Endothelial cell of umbilical vein (primary cell): ENCODE results near the gene ZNF470. TPM values are rescaled to one million over a fixed set of nuclear protein-coding genes. Genes with fewer than 3 reads are reported as not detected.
A peak's percentile ranks its signal among the peaks of the same experiment; 100 is the strongest.

Source experiments
- BruUV-seq: library from RNA; stranded (reverse); fragments of 400-500 nt; replicated peaks from 2 replicates; lab custom pipeline; 2021; lab: Mats Ljungman, UMichigan
- CTCF ChIA-PET: fragments of 300-600, 350-600 bp; sonication (Branson Sonifier 250); formaldehyde crosslinking; loops from one replicate; lab custom pipeline; 2021; ENCODE audit warnings: antibody characterized with exemption, inconsistent platforms; lab: Charles Lee
- POLR2A ChIA-PET: fragments of 300-600, 350-600 bp; sonication (Branson Sonifier 250); formaldehyde crosslinking; loops from one replicate; lab custom pipeline; 2021; ENCODE audit warnings: antibody characterized with exemption, inconsistent platforms; lab: Charles Lee
- DNase-seq: peaks from one replicate; pipeline ENCODE4 v3.0.0-alpha.2; 2011; ENCODE audit warnings: low read depth, low spot score
- FAIRE-seq: peaks from 2 replicates; lab custom pipeline; 2011; peaks lifted over from hg19 to GRCh38; lab: Jason Lieb, UNC
- H2AFZ ChIP-seq: 2 replicates; pipeline ENCODE4 v1.6.0; 2012; ENCODE audit warnings: low read depth, low read length, control low read depth, inconsistent platforms
- H3K27ac ChIP-seq: 2 replicates; pipeline ENCODE4 v1.5.1; 2011; ENCODE audit warnings: low read depth, mild to moderate bottlenecking, control low read depth, low read length, moderate library complexity; ENCODE audit not compliant: insufficient read depth
- H3K27me3 ChIP-seq, 2 experiments: 2 replicates each; pipeline versions ENCODE4 v1.6.0 to v1.6.1; 2011; ENCODE audit warnings: low read length in 2 of 2, mixed read lengths in 1 of 2; ENCODE audit not compliant: control insufficient read depth in 2 of 2, insufficient read depth in 2 of 2
- H3K36me3 ChIP-seq, 2 experiments: 2 replicates in 1 of 2; 3 replicates in 1 of 2; pipeline ENCODE4 v1.5.1; 2011; ENCODE audit warnings: low read length in 2 of 2, mild to moderate bottlenecking in 1 of 2, moderate library complexity in 1 of 2; ENCODE audit not compliant: control insufficient read depth in 2 of 2, insufficient read depth in 2 of 2; ENCODE audit errors: extremely low read depth in 1 of 2
- H3K4me1 ChIP-seq: 3 replicates; pipeline ENCODE4 v1.5.1; 2011; ENCODE audit warnings: mild to moderate bottlenecking, low read length; ENCODE audit not compliant: control insufficient read depth, insufficient read depth; ENCODE audit errors: extremely low read depth
- H3K4me2 ChIP-seq: 2 replicates; pipeline ENCODE4 v1.6.1; 2011; ENCODE audit warnings: low read length, control low read depth, mixed read lengths; ENCODE audit not compliant: insufficient read depth
- H3K4me3 ChIP-seq, 3 experiments: fragments of 200-600 bp in 1 of 3; sonication (generic), shearing (Covaris generic) in 1 of 3; replicated peaks in 1 of 3; 2 replicates each; pipeline ENCODE4 v1.5.1; 2011 to 2016; ENCODE audit warnings: control low read depth in 3 of 3, low read length in 3 of 3, mild to moderate bottlenecking in 2 of 3, inconsistent platforms in 1 of 3, low read depth in 1 of 3, moderate library complexity in 1 of 3; ENCODE audit not compliant: insufficient read depth in 1 of 3
- H3K79me2 ChIP-seq: 2 replicates; pipeline ENCODE4 v1.6.0; 2012; ENCODE audit warnings: low read length, inconsistent platforms; ENCODE audit not compliant: control insufficient read depth, insufficient read depth
- H3K9ac ChIP-seq: replicated peaks from 2 replicates; pipeline ENCODE3; 2011; ENCODE audit warnings: low read length, control low read depth; ENCODE audit not compliant: insufficient read depth; ENCODE audit errors: extremely low read depth
- H3K9me1 ChIP-seq: replicated peaks from 3 replicates; pipeline ENCODE4 v1.6.0; 2011; ENCODE audit warnings: mild to moderate bottlenecking, low read length; ENCODE audit not compliant: control insufficient read depth, insufficient read depth; ENCODE audit errors: extremely low read depth
- H3K9me3 ChIP-seq: replicated peaks from 2 replicates; pipeline ENCODE4 v1.5.1; 2012; ENCODE audit warnings: low read length, inconsistent platforms; ENCODE audit not compliant: control insufficient read depth, insufficient read depth
- H4K20me1 ChIP-seq: replicated peaks from 2 replicates; pipeline ENCODE3; 2011; ENCODE audit warnings: mild to moderate bottlenecking, low read length; ENCODE audit not compliant: control insufficient read depth, insufficient read depth; ENCODE audit errors: extremely low read depth
- CTCF ChIP-seq, 2 donors: IDR thresholded peaks; 1 replicate in 1 of 2; 2 replicates in 1 of 2; pipeline ENCODE4 v1.5.1; 2011; ENCODE audit warnings: low read length in 2 of 2, mild to moderate bottlenecking in 2 of 2, moderate library complexity in 2 of 2, control low read depth in 1 of 2, inconsistent platforms in 1 of 2, low read depth in 1 of 2; ENCODE audit not compliant: insufficient read depth in 1 of 2; ENCODE audit errors: extremely low read depth in 1 of 2
- EZH2 ChIP-seq: IDR thresholded peaks from 2 replicates; pipeline ENCODE4 v1.6.1; 2012; ENCODE audit warnings: borderline replicate concordance, low read depth, mild to moderate bottlenecking, moderate library complexity, low read length, inconsistent platforms; ENCODE audit not compliant: severe bottlenecking
- FOS ChIP-seq: IDR thresholded peaks from 2 replicates; pipeline ENCODE4 v1.6.1; 2011; ENCODE audit warnings: mild to moderate bottlenecking, low read length, moderate library complexity, borderline replicate concordance; ENCODE audit not compliant: insufficient read depth
- GATA2 ChIP-seq: IDR thresholded peaks from 2 replicates; pipeline ENCODE4 v1.7.0; 2011; ENCODE audit warnings: low read depth, mild to moderate bottlenecking, moderate library complexity, mixed read lengths, low read length; ENCODE audit not compliant: insufficient read length, insufficient read depth
- JUN ChIP-seq: IDR thresholded peaks from 2 replicates; pipeline ENCODE4 v1.6.1; 2011; ENCODE audit warnings: borderline replicate concordance, low read depth; ENCODE audit not compliant: insufficient read length, insufficient read depth
- MYC ChIP-seq: IDR thresholded peaks from one replicate; pipeline ENCODE4 v1.6.1; 2011; ENCODE audit warnings: mild to moderate bottlenecking, low read depth, low read length
- POLR2A ChIP-seq: IDR thresholded peaks from 2 replicates; pipeline ENCODE4 v1.6.1; 2012; ENCODE audit warnings: low read depth, mild to moderate bottlenecking, control low read depth, low read length
- POLR2AphosphoS5 ChIP-seq: IDR thresholded peaks from 2 replicates; pipeline ENCODE4 v1.6.1; 2012; ENCODE audit warnings: low read depth, mild to moderate bottlenecking, control low read depth, low read length, moderate library complexity; ENCODE audit not compliant: insufficient read depth
- dilution Hi-C: fragments of 300-500 bp; cut with MboI; formaldehyde crosslinking; loops from one replicate; pipeline ENCODE4 v1.15.0; 2019; ENCODE audit warnings: low sequenced_read_pairs; ENCODE audit not compliant: extremely low pct_ligation_motif_present
- intact Hi-C: fragments of 100-400 bp; cut with micrococcal nuclease; formaldehyde crosslinking; loops from one replicate; pipeline ENCODE4 v1.10.0; 2022
- polyA plus RNA-seq, 4 experiments: library from polyadenylated mRNA; depleted of rRNA in 3 of 4; stranded (reverse) in 3 of 4; unstranded in 1 of 4; fragments of >200 nt; gene quantifications; 2 replicates each; pipeline versions ENCODE4 v1.2.1 to v1.2.3, GENCODE V29; 2011 to 2012; ENCODE audit warnings: missing spikeins in 1 of 4
- total RNA-seq: library from RNA; stranded (reverse); gene quantifications from 2 replicates; pipeline ENCODE4 v1.2.3, GENCODE V29; 2021

ZNF470 gene
- total and polyA plus RNA-seq, 2 donors (not counting 3 experiments of a cell fraction or from before 2014, with no cell fraction given): 1.0 to 3.9 TPM

GRCh38 chr19:56595548-56595899 is 28.3 kb downstream of the ZNF470 start:
- peak overlapping the region; percentile 32 for H3K9ac ChIP-seq
- H3K4me2 ChIP-seq: peak overlapping the region; percentile 48
- H3K9me3 ChIP-seq: no peaks in the 10 kb centered on the region
- DNase-seq (no peak), FAIRE-seq (no peak)
- ChIA-PET CTCF (interaction anchor here (0.6 to 1.1 kb wide), 3 partner anchors 25 to 211 kb away, joined by 3 read pairs; partner anchors contain the start of gene ZNF583), POLR2A (no interaction called here)
- BruUV-seq: no TSS peak
- H3K4me3 ChIP-seq: peak overlapping the region; percentile 28 to 94 (median 67)
- H4K20me1 ChIP-seq: no peaks in the 10 kb centered on the region
- H3K27ac ChIP-seq: no peak overlapping the region
- TF ChIP-seq CTCF (IDR thresholded peaks at IDR 0.05; ENCODE audit: extremely low read depth in 1 of 2, insufficient read depth in 1 of 2, low read depth in 1 of 2, low read length in 2 of 2) (no peak), POLR2AphosphoS5 (no peak)
- peaks cover 9% of the 10 kb centered on the region for H3K4me1 ChIP-seq
- H3K79me2 ChIP-seq: peaks cover 15% of the 10 kb centered on the region
- dilution Hi-C loops (no loop called here), intact Hi-C loops (loop anchor here (1.0 to 2.0 kb wide), 2 partner anchors 28 to 57 kb away; partner anchors contain the start of genes ZFP28 and ZNF470)
- H3K27me3 ChIP-seq: no peaks in the 10 kb centered on the region
- peak overlapping the region; percentile 57 for H2AFZ ChIP-seq
- H3K36me3 ChIP-seq: no peaks in the 10 kb centered on the region
- no peaks in the 10 kb centered on the region for H3K9me1 ChIP-seq

DNA sequence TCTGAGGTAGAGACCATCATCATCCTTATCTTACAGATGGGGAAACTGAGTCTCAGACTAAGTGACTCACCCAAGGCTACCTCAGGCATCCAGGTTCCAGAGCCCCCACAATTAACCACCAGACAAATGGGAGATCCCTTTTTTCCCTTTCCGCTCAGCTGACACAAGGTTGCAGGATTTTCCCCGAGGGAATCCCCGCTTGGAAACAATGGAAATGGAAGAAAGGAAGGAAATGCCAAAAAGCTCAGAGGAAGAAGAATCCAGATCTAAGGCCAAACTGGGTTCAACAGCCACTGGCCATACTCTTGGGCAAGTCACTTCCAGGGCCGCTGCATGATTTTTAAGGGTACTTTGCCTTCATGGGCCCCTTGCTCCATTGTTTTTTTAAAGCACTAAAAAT is 29.4 kb downstream of the ZNF470 start:
- peaks cover 24% of the 10 kb centered on the region for H3K79me2 ChIP-seq
- no peak for TF ChIP-seq GATA2
- no peak for TF ChIP-seq POLR2A
- no peak for TF ChIP-seq FOS
- TF ChIP-seq EZH2: no peak
- no peak for TF ChIP-seq POLR2AphosphoS5
- TF ChIP-seq JUN: no peak
- no peak for TF ChIP-seq MYC

More for the DNA sequence above, 29.4 kb downstream of the ZNF470 start:
- Histone ChIP-seq H3K4me2 (no peak overlapping the region), H3K27me3 (no peaks in the 10 kb centered on the region), H3K9ac (no peak overlapping the region), H3K4me1 (peaks cover 9% of the 10 kb centered on the region), H3K4me3 (no peak overlapping the region), H3K36me3 (peaks cover 3 to 6% of the 10 kb centered on the region in 2 experiments), H3K27ac (no peak overlapping the region), H2AFZ (no peak overlapping the region), H3K9me1 (no peaks in the 10 kb centered on the region), H4K20me1 (no peaks in the 10 kb centered on the region), H3K9me3 (no peaks in the 10 kb centered on the region)
- ChIA-PET POLR2A (no interaction called here), CTCF (interaction anchor here (0.5 kb wide), 1 partner anchor 252 kb away, joined by 4 read pairs; no protein-coding TSS in a partner anchor)
- DNase-seq (peak; percentile 4), FAIRE-seq (no peak)
- dilution Hi-C loops: no loop called here
- TSS peak; percentile 17 for BruUV-seq
- intact Hi-C loops: no loop called here
